Muscle of arm (tissue), 12 donors: ENCODE measurements around the gene ROR2. TPM values are rescaled to one million over a fixed set of nuclear protein-coding genes. Genes with fewer than 3 reads are reported as not detected.

Experiments
- DNase-seq: peaks from one replicate; pipeline ENCODE4 v3.0.0-alpha.2; 2013
- polyA plus RNA-seq, 12 donors: library from polyadenylated mRNA; unstranded; fragments of 120-200 nt; gene quantifications; one replicate each; pipeline ENCODE4 v1.2.1, GENCODE V29; 2013; ENCODE audit not compliant: insufficient read length in 12 of 12

The ROR2 gene
- polyA plus RNA-seq, 12 donors: 1.7 to 13.4 (median 3.2) TPM; not detected in 1

GRCh38 chr9:91880378-91880972 lies 69.6 kb downstream of the ROR2 start:
- no peak for DNase-seq

GRCh38 chr9:91879231-91879630 lies 70.8 kb downstream of the ROR2 start:
- no peak for DNase-seq

GRCh38 chr9:91873637-91874051 lies 76.4 kb downstream of the ROR2 start:
- peak; percentile 65 for DNase-seq

- no peak for DNase-seq
These were observed 81.2 kb downstream of the ROR2 start for GRCh38 chr9:91868732-91869391.

- no peak for DNase-seq
These were observed 82.3 kb downstream of the ROR2 start for GRCh38 chr9:91867740-91868139.

GRCh38 chr9:91865041-91865440 lies 85.0 kb downstream of the ROR2 start:
- no peak for DNase-seq

- no peak for DNase-seq
These were observed 85.6 kb downstream of the ROR2 start for GRCh38 chr9:91864380-91864779.

GRCh38 chr9:91863469-91863868 lies 86.6 kb downstream of the ROR2 start:
- DNase-seq: no peak

- no peak for DNase-seq
These were observed 91.6 kb downstream of the ROR2 start for GRCh38 chr9:91858213-91859030.

- DNase-seq: no peak
These were observed 92.5 kb downstream of the ROR2 start for GRCh38 chr9:91857291-91858212.

- DNase-seq: no peak
These were observed 93.6 kb downstream of the ROR2 start for GRCh38 chr9:91856419-91856818.

GRCh38 chr9:91855196-91855595 lies 94.8 kb downstream of the ROR2 start:
- no peak for DNase-seq

- no peak for DNase-seq
These were observed 97.2 kb downstream of the ROR2 start for GRCh38 chr9:91852801-91853347.

- DNase-seq: no peak
These were observed 100.3 kb downstream of the ROR2 start for GRCh38 chr9:91849694-91850093.

- no peak for DNase-seq
These were observed 101.9 kb downstream of the ROR2 start for GRCh38 chr9:91848146-91848545.

GRCh38 chr9:91847581-91848091 lies 102.4 kb downstream of the ROR2 start:
- peak; percentile 69 for DNase-seq

GRCh38 chr9:91845879-91846278 lies 104.1 kb downstream of the ROR2 start:
- DNase-seq: no peak

GRCh38 chr9:91844701-91845291 lies 105.2 kb downstream of the ROR2 start:
- no peak for DNase-seq

- no peak for DNase-seq
These were observed 105.8 kb downstream of the ROR2 start for GRCh38 chr9:91844190-91844589.

- DNase-seq: peak; percentile 57
These were observed 106.3 kb downstream of the ROR2 start for GRCh38 chr9:91843623-91844148.

- no peak for DNase-seq
These were observed 106.9 kb downstream of the ROR2 start for GRCh38 chr9:91843093-91843492.
